DMS79 (cell line): ENCODE measurements around the gene LUC7L3.
"Not testable (repeated sequence)": the region's sequence is repeated elsewhere in the genome, so short reads cannot be mapped to it uniquely, and the experiment has no call there.

Source experiments
- DNase-seq: peaks from one replicate; lab custom pipeline; 2025; lab: John Stamatoyannopoulos, UW

Gene LUC7L3, protein sequence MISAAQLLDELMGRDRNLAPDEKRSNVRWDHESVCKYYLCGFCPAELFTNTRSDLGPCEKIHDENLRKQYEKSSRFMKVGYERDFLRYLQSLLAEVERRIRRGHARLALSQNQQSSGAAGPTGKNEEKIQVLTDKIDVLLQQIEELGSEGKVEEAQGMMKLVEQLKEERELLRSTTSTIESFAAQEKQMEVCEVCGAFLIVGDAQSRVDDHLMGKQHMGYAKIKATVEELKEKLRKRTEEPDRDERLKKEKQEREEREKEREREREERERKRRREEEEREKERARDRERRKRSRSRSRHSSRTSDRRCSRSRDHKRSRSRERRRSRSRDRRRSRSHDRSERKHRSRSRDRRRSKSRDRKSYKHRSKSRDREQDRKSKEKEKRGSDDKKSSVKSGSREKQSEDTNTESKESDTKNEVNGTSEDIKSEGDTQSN

GRCh38 chr17:50719144-50719923 is at the start of gene LUC7L3:
Gene LUC7L3 (plus strand): TSS chr17:50719603. CDS start chr17:50719733, 130 bp downstream.
- DNase-seq, result peak; percentile 89

- DNase-seq, result no peak
Observed at GRCh38 chr17:50672071-50672470, 47.3 kb upstream of the LUC7L3 start.

DNA sequence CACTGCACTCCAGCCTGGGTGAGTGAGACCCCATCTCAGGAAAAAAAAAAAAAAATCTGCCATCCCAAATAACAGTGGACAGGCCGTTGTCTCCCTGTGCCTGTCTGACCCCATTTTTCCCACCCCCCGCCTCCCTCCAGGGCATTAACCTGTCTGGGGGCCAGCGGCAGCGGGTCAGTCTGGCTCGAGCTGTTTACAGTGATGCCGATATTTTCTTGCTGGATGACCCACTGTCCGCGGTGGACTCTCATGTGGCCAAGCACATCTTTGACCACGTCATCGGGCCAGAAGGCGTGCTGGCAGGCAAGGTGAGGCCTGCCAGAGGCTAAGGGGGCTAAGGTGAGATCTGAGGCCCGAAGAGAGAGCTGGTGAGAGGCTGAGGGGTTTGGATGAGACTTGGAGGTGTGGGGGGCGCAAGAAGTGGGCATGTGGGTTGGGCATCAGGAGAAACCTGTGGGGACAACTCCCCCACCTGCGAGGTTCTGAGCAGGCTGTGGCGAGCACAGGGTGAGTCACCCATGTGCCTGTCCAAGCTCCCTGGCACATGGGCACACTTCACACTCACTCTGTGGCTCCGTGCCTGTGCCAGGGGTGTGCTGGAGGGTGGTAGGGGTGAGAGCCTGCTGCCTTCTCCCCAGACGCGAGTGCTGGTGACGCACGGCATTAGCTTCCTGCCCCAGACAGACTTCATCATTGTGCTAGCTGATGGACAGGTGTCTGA is 46.4 kb upstream of the LUC7L3 start:
- no peak for DNase-seq

DNA sequence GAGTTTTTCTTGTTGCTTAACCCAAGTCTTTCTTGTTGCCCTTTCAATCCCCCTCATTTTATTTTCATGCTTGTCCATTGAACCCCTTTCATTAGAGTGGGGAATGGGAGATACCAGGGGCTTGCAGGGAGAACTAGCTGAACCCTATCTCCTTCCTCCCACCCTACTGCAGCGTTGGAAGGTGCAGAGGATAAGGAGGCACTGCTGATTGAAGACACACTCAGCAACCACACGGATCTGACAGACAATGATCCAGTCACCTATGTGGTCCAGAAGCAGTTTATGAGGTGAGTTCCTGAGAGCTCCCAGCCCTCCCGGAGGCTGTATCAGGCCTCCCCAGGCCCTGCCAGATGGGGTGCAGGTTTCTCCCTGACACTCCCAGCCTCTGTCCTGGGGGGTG is 44.2 kb upstream of the LUC7L3 start:
- no peak for DNase-seq

GRCh38 chr17:50675627-50676026 is 43.8 kb upstream of the LUC7L3 start:
- DNase-seq, result no peak

GRCh38 chr17:50676065-50676975 is 43.1 kb upstream of the LUC7L3 start:
- DNase-seq, result no peak

DNA sequence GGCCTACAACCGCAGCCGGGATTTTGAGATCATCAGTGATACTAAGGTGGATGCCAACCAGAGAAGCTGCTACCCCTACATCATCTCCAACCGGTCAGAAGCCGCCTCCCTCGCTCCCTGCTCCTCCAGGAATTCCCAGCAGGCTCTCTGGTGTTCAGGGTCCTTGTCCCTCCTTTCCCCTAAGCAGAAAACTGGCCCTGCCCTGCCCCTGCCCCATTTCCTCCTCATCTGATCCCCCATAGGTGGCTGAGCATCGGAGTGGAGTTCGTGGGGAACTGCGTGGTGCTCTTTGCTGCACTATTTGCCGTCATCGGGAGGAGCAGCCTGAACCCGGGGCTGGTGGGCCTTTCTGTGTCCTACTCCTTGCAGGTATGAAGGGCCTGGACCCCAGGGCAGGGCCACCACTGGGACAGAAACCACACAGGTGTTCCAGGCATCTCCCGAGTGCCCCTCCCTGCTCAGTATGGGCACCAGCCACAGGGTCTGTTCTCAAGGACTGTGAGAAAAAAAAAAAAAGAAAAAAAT is 41.5 kb upstream of the LUC7L3 start:
- no peak for DNase-seq

DNA sequence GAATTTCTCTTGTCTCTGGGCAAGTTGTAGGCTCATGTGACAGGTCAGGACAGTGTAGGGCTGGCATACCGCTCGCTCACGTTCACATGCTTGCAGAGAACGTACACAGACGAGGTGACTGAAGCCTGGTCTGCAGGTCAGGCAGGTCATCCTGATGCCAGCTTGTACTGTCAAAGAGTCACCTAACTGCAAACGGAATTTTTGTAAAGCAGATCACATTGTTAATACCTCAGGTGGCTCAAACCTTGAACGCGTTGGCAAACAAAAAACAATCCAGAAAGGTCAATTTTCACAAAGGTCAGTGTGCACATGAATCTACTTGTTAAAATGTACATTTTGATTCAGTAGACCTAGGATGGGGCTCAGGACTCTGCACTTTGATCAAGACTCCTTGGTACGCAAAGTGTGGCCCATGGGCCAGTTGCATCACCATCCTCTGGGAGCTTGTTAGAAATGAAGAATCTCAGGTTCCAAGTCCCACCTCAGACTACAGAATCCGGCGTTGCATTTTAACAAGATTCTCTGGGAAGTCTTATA is 40.3 kb upstream of the LUC7L3 start:
- no peak for DNase-seq

DNA sequence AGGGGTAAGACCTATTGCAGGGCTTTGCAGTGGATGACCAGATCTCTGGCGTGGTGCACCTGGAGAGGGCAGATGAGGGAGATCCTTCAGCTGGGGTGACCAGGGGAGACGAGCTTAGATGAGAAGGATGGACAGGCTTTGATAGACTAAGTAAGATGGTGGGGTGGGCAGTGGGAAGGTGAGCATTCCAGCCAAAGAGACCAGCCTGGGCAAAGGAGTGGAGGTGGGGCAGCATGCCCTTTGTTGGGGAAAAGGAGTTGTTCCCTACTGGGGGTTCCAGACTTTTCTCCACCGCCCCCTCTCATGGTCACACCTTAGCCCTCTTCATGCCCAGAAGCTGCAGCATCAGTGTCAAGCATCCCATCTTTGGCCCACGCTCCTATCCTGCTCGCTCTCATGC is 39.3 kb upstream of the LUC7L3 start:
- DNase-seq, result no peak

- DNase-seq, result not testable (repeated sequence)
Observed at GRCh38 chr17:50680543-50681262, 38.7 kb upstream of the LUC7L3 start.

DNA sequence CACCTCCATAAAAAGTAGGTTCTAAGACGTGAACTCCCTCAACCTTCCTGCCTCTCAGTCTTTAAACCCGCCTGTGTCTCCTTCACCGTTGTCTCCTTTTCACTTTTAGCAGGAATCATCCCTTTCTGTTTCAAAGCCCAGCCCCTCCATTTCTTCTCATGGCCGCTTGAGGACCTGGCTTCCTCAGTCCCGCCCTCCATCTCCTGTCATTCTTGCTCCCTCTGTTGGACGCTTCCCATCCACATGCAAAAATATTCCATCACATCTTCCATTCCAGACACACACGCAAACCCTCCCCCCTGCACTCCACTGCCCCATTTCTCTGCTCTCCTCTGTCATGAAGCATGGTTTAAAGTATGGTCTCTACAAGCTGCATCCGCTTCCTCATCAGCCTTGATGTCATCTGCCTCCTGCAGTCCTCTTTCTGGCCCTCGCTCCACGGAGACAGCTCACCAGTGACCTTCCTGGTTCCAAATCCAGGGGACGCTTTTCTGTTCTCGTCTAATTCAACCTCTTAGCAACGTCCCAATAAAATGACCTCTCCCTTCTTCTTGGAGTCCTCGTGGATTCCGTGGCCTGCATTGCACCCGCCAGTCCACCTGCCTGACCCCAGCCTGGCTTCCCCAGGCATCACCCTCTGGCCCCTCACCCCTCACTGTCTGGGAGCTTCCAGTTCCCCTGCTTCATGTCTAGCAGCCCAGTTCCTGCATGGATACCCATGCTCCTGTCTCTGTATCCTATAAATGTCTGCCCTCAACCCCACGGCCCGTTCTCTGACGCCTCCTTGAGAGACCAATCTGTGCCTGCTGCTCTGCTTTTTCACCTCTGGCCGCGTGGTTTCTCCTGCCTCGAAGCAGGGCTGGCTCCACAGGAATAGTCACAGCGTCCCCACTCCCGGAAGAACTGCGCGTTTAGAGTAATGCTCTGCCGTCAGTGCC is 37.9 kb upstream of the LUC7L3 start:
- DNase-seq, result no peak

DNA sequence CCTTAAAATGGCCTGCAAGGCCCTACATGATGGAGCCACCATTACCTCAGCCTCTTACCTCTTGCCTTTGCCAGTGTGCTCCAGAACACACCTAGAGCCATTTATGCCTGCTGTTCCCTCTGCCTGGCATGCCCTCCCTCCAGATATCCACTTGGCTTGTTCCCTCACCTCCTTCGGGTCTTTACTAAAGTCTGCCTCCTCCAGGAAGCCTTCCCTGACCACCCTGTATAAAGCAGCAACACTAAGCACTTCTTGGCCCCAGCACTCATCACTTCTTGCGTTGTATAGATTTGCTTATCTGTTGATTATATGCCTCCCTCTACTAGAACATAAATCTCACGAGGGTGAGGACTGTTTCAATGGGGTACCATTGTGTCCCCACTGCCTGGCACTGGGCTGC is 37.0 kb upstream of the LUC7L3 start:
- DNase-seq, result no peak

DNA sequence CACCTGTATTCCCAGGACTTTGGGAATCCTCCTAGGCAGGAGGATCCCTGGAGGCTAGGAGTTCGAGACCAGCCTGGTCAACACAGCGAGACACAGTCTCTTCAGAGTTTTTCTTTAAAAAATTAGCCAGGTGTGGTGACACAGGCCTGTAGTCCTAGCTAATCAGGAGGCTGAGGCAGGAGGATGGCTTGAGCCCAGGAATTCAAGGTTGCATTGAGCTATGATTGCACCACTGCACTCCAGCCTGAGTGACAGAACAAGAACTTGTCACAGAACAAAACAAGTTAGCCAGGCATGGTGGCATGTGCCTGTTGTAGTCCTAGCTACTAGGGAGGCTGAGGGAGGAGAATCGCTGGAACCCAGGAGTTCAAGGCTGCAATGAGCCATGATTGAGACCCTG is 36.5 kb upstream of the LUC7L3 start:
- no peak for DNase-seq

GRCh38 chr17:50683434-50684287 is 35.7 kb upstream of the LUC7L3 start:
- no peak for DNase-seq

DNA sequence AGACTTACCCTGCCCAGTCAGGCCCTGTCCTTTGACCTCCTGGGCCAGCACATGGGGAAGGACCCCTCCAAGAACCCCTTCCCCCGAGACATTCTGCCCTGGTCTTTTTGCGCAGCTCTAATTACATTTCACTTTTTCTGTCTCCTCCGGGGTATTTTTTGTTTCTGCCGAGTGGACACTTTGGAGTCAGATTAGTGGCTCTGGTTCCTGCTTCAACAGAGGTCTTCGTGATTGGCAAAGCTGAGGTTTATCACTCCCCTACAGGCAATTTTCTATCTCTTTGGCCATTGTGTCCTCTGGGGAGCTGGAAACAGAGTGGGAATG is 35.2 kb upstream of the LUC7L3 start:
- DNase-seq, result no peak

DNA sequence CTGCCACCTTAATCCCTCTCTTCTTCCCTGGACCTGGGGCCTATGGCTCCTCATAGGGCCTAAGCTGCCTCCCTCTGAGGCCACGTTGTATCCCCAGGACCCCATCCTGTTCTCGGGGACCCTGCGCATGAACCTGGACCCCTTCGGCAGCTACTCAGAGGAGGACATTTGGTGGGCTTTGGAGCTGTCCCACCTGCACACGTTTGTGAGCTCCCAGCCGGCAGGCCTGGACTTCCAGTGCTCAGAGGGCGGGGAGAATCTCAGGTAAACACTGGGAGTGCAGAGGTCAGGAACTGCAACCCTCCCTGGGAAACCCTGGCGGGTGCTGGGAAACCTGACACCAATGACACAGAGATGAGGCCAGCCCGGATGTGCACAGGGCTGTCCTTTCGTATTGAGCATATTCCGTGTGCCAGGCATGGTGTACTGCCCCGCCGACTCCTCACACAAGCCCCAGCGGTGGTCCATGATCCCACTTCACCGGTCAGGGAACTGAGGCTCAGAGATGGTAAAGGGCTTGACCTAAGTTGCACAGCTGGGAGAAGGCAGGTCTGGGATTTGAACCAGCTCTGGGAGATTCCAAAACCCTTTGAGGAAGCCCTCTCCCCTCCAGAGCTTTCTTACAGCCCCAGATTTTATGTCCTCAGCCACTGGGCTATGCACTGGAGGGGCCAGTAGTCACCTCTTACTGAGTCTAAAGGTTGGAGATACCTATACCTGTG is 34.6 kb upstream of the LUC7L3 start:
- no peak for DNase-seq

DNA sequence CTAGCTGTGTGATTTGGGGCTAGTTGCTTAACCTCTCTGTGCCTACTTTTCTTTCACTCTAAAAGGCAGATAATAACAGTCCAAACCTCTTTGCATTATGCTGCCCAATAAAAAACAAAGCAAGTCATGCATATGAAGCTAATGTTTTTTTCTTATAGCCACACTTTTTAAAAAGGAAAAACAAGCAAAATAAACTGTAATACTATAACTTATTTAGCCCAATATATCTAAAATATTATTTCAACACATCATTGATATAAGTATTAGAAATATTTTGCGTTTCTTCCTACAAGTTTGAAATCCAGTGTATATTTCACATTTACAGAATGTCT is 34.1 kb upstream of the LUC7L3 start:
- no peak for DNase-seq
